ENCODE measurements around the gene NCKAP5.

The NCKAP5 gene

GRCh38 chr2:132671151-132671835 is 897.0 kb downstream of the NCKAP5 start:
- FAIRE-seq = no peak

GRCh38 chr2:132670496-132671150 is 897.6 kb downstream of the NCKAP5 start:
- FAIRE-seq = no peak

GRCh38 chr2:132669908-132670495 is 898.3 kb downstream of the NCKAP5 start, which contains the start of gene LYPD1:
TSS of gene LYPD1 (minus strand) at chr2:132670205. CDS start at chr2:132669932, 273 bp downstream.
- FAIRE-seq = no peak

- FAIRE-seq = no peak
These were observed 899.0 kb downstream of the NCKAP5 start for GRCh38 chr2:132668987-132669907.

GRCh38 chr2:132668189-132668823 is 900.0 kb downstream of the NCKAP5 start:
- FAIRE-seq = no peak

- no peak for FAIRE-seq
These were observed 900.6 kb downstream of the NCKAP5 start for GRCh38 chr2:132667706-132668105.

- FAIRE-seq = no peak
These were observed 902.7 kb downstream of the NCKAP5 start for GRCh38 chr2:132665401-132666140.

GRCh38 chr2:132664096-132664495 is 904.2 kb downstream of the NCKAP5 start:
- no peak for FAIRE-seq

GRCh38 chr2:132662732-132663131 is 905.5 kb downstream of the NCKAP5 start:
- FAIRE-seq = no peak

- no peak for FAIRE-seq
These were observed 908.9 kb downstream of the NCKAP5 start for GRCh38 chr2:132659331-132659730.

- FAIRE-seq = no peak
These were observed 911.8 kb downstream of the NCKAP5 start for GRCh38 chr2:132656266-132656975.

- no peak for FAIRE-seq
These were observed 913.3 kb downstream of the NCKAP5 start for GRCh38 chr2:132654968-132655367.

- no peak for FAIRE-seq
These were observed 913.9 kb downstream of the NCKAP5 start for GRCh38 chr2:132654335-132654734.

GRCh38 chr2:132652474-132652873 is 915.8 kb downstream of the NCKAP5 start:
- FAIRE-seq = no peak

- FAIRE-seq = no peak
These were observed 916.9 kb downstream of the NCKAP5 start for GRCh38 chr2:132651115-132652045.

- FAIRE-seq = no peak
These were observed 921.6 kb downstream of the NCKAP5 start for GRCh38 chr2:132646540-132647108.

GRCh38 chr2:132645722-132646539 is 922.3 kb downstream of the NCKAP5 start:
- FAIRE-seq = no peak

GRCh38 chr2:132645176-132645575 is 923.1 kb downstream of the NCKAP5 start:
- no peak for FAIRE-seq

GRCh38 chr2:132642415-132642814 is 925.8 kb downstream of the NCKAP5 start:
- no peak for FAIRE-seq
